Natural killer cell (primary cell): ENCODE results near the gene DERL3. TPM values are rescaled to one million over a fixed set of nuclear protein-coding genes. Genes with fewer than 3 reads are reported as not detected.

Experiments
- ATAC-seq, 3 donors: fragments of 150-1000 bp in 2 of 3; fragments of 200-7000 bp in 1 of 3; cut with Tn5 transposase; 1 replicate in 1 of 3; 2 replicates in 2 of 3; pipeline ENCODE4 v1.10.0; 2021; ENCODE audit warnings: mild to moderate bottlenecking in 2 of 3, moderate library complexity in 2 of 3
- DNase-seq, 2 donors: peaks; one replicate each; pipeline versions ENCODE4 v3.0.0 to v3.0.0-alpha.2; 2013 to 2021; ENCODE audit warnings: mixed read lengths in 1 of 2
- H3K27ac ChIP-seq: one replicate; pipeline ENCODE4 v1.5.1; 2013; ENCODE audit warnings: mild to moderate bottlenecking, low read length
- H3K27me3 ChIP-seq: one replicate; pipeline ENCODE4 v1.6.1; 2013; ENCODE audit warnings: low read length; ENCODE audit not compliant: control insufficient read depth, insufficient read depth
- H3K36me3 ChIP-seq: one replicate; pipeline ENCODE4 v1.6.1; 2013; ENCODE audit warnings: low read length; ENCODE audit not compliant: control insufficient read depth, insufficient read depth
- H3K4me1 ChIP-seq: one replicate; pipeline ENCODE4 v1.6.1; 2013; ENCODE audit warnings: low read length; ENCODE audit not compliant: control insufficient read depth, insufficient read depth
- H3K4me3 ChIP-seq: one replicate; pipeline ENCODE4 v1.5.1; 2013; ENCODE audit warnings: low read length
- H3K9me3 ChIP-seq: one replicate; pipeline ENCODE4 v1.6.1; 2013; ENCODE audit warnings: low read length; ENCODE audit not compliant: control insufficient read depth, insufficient read depth
- H3K27ac Mint-ChIP-seq, 2 donors: one replicate each; pipeline ENCODE4 v1.8.0; 2022; ENCODE audit warnings: mild to moderate bottlenecking in 2 of 2, mixed read lengths in 2 of 2, moderate library complexity in 1 of 2
- H3K27me3 Mint-ChIP-seq, 2 donors: one replicate each; pipeline ENCODE4 v1.8.0; 2022; ENCODE audit warnings: low read depth in 2 of 2, mixed read lengths in 2 of 2
- H3K36me3 Mint-ChIP-seq: one replicate; pipeline ENCODE4 v1.8.0; 2022; ENCODE audit warnings: mixed read lengths
- H3K4me1 Mint-ChIP-seq, 2 donors: one replicate each; pipeline ENCODE4 v1.8.0; 2022; ENCODE audit warnings: mixed read lengths in 2 of 2
- H3K4me3 Mint-ChIP-seq: one replicate; pipeline ENCODE4 v1.8.0; 2022; ENCODE audit warnings: mild to moderate bottlenecking, moderate library complexity, mixed read lengths
- H3K9me3 Mint-ChIP-seq, 2 donors: one replicate each; pipeline ENCODE4 v1.8.0; 2022; ENCODE audit warnings: mixed read lengths in 2 of 2
- WGBS: methylation state at CpG from one replicate; pipeline ENCODE4 v1.1.7; 2013; ENCODE audit warnings: missing lambda C conversion rate; ENCODE audit not compliant: insufficient coverage; 5-methylcytosine and 5-hydroxymethylcytosine counted together
- intact Hi-C: fragments of 100-400 bp; cut with micrococcal nuclease; formaldehyde crosslinking; loops from one replicate; pipeline ENCODE4 v1.14.2; 2022
- total RNA-seq, 4 donors: library from RNA; stranded (reverse); fragments of 120-200 nt in 1 of 4; gene quantifications; one replicate each; pipeline versions ENCODE4 v1.2.3 to v1.2.4, GENCODE V29; 2013 to 2022
- TF ChIP-seq, protein P1 (sequence below): fragments of 200-600 bp; IDR thresholded peaks from one replicate; pipeline ENCODE4 v1.8.0; 2022; ENCODE audit warnings: antibody characterized with exemption

The DERL3 gene
- total RNA-seq: 10 to 100 TPM in 1 of 3 donors, 1 to 10 TPM in 1, under 1 TPM in 1; 0.88 to 24.5 (median 1.3) TPM
- total RNA-seq (2013): 8.6 TPM

DNA sequence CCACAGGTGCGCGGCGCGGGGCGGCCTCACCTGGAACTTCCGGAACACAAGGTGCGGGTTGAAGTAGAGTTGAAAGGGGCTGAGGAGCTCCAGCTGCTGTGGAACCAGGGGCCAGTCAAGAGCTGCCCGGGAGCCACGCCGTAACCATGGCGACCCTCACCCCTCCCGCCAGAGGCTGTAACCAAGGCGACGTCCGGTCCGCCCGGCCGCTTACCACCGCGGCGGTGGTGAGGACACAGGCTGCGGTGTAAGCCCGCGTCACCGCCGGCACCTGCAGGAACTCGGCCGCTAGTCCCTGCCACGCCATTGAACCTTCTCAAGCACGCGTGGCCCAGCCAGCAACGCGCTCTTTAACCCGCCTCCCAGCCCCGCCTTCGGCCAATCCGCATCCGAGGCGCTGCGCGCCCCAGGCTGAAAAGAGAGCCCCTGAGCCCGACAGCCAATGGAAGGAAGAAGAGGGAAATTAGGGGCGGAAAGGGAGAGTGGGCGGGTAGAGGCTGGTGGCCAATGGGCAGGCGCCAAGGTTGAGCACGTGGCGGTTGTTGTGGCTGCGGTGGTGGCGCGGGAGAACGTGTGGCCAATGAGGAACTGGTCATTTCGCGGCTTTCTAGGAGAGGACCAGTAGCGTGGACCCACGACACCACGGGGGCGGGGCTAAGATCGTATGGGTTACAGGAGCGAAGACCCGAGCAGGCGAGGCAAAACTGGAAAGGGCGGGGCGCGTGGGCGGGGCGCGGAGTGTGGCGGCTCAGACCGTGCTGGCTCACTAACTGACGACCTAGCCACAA lies at the start of gene DERL3:
TSS of gene DERL3 (minus strand) at position 326 of the 788 bp plus-strand sequence. CDS start at position 307, 19 bp downstream.
- DNase-seq: peak; percentile 91 to 96
- intact Hi-C loops: loop anchor here (1.0 kb wide), 1 partner anchor 52 kb away; no protein-coding TSS in a partner anchor
- H3K36me3 ChIP-seq: peaks cover 18% of the 10 kb centered on the region
- H3K4me1 Mint-ChIP-seq: peaks cover 22 to 24% of the 10 kb centered on the region in 2 donors
- H3K4me1 ChIP-seq: peaks cover 36% of the 10 kb centered on the region
- peak within 1 kb of the TSS; percentile 85 to 91 for H3K27ac Mint-ChIP-seq
- no peaks in the 10 kb centered on the region for H3K27me3 Mint-ChIP-seq
- peak; percentile 88 to 93 (median 88) for ATAC-seq
- H3K4me3 Mint-ChIP-seq: peak within 1 kb of the TSS; percentile 93
- no peaks in the 10 kb centered on the region for H3K27me3 ChIP-seq
- no peaks in the 10 kb centered on the region for H3K36me3 Mint-ChIP-seq
- H3K9me3 Mint-ChIP-seq: no peaks in the 10 kb centered on the region
- H3K27ac ChIP-seq: peak within 1 kb of the TSS; percentile 81
- H3K4me3 ChIP-seq: peak within 1 kb of the TSS; percentile 73
- TF ChIP-seq, protein P1, sequence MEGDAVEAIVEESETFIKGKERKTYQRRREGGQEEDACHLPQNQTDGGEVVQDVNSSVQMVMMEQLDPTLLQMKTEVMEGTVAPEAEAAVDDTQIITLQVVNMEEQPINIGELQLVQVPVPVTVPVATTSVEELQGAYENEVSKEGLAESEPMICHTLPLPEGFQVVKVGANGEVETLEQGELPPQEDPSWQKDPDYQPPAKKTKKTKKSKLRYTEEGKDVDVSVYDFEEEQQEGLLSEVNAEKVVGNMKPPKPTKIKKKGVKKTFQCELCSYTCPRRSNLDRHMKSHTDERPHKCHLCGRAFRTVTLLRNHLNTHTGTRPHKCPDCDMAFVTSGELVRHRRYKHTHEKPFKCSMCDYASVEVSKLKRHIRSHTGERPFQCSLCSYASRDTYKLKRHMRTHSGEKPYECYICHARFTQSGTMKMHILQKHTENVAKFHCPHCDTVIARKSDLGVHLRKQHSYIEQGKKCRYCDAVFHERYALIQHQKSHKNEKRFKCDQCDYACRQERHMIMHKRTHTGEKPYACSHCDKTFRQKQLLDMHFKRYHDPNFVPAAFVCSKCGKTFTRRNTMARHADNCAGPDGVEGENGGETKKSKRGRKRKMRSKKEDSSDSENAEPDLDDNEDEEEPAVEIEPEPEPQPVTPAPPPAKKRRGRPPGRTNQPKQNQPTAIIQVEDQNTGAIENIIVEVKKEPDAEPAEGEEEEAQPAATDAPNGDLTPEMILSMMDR: no peak
- H3K9me3 ChIP-seq: no peaks in the 10 kb centered on the region
- WGBS: under 1% methylated on average over 70 of the region's 70 CpGs

- intact Hi-C loops: no loop called here
- H3K9me3 Mint-ChIP-seq: no peaks in the 10 kb centered on the region
- no peaks in the 10 kb centered on the region for H3K27me3 Mint-ChIP-seq
- no peaks in the 10 kb centered on the region for H3K4me1 ChIP-seq
- H3K36me3 ChIP-seq: peaks cover 6% of the 10 kb centered on the region
- H3K4me3 ChIP-seq: no peak overlapping the region
- TF ChIP-seq, protein P1: no peak
- H3K27ac Mint-ChIP-seq: no peak overlapping the region
- 97% methylated on average over 9 of the region's 9 CpGs for WGBS
- ATAC-seq (peak in 1 of 3 donors; percentile 14), DNase-seq (no peak)
- H3K27ac ChIP-seq: no peak overlapping the region
- no peaks in the 10 kb centered on the region for H3K9me3 ChIP-seq
- no peak overlapping the region for H3K4me3 Mint-ChIP-seq
- H3K36me3 Mint-ChIP-seq: no peaks in the 10 kb centered on the region
- no peaks in the 10 kb centered on the region for H3K27me3 ChIP-seq
- no peaks in the 10 kb centered on the region for H3K4me1 Mint-ChIP-seq
Measured at GRCh38 chr22:23884140-23884539, 45.3 kb upstream of the DERL3 start.

- Histone ChIP-seq H3K27me3 (no peaks in the 10 kb centered on the region), H3K27ac (no peak overlapping the region), H3K9me3 (no peaks in the 10 kb centered on the region), H3K4me3 (no peak overlapping the region), H3K36me3 (peaks cover 6% of the 10 kb centered on the region), H3K4me1 (no peaks in the 10 kb centered on the region)
- intact Hi-C loops: no loop called here
- TF ChIP-seq, protein P1: no peak
- H3K4me3 Mint-ChIP-seq: no peak overlapping the region
- no peak overlapping the region for H3K27ac Mint-ChIP-seq
- DNase-seq: no peak
- WGBS: 96% methylated on average over 9 of the region's 9 CpGs
- peak in 1 of 3 donors; percentile 32 for ATAC-seq
- no peaks in the 10 kb centered on the region for H3K9me3 Mint-ChIP-seq
- no peaks in the 10 kb centered on the region for H3K27me3 Mint-ChIP-seq
- no peaks in the 10 kb centered on the region for H3K4me1 Mint-ChIP-seq
- no peaks in the 10 kb centered on the region for H3K36me3 Mint-ChIP-seq
Measured at GRCh38 chr22:23883658-23884057, 44.9 kb upstream of the DERL3 start.
